Tibial nerve (tissue), 4 donors: ENCODE measurements around the gene ZBTB20. TPM values are rescaled to one million over a fixed set of nuclear protein-coding genes. Genes with fewer than 3 reads are reported as not detected.

ENCODE experiments used
- DNase-seq, 2 donors: peaks; one replicate each; pipeline ENCODE4 v3.0.0-alpha.2; 2019; ENCODE audit warnings: low spot score in 2 of 2
- H3K27ac ChIP-seq, 4 donors: fragments of 200-600 bp; sonication (generic) in 3 of 4; one replicate each; pipeline ENCODE4 v1.5.1; 2017 to 2019; ENCODE audit warnings: mild to moderate bottlenecking in 1 of 4
- H3K27me3 ChIP-seq, 2 donors: fragments of 200-600 bp; sonication (generic) in 1 of 2; one replicate each; pipeline versions ENCODE4 v1.5.1 to v1.6.0; 2017 to 2019
- H3K36me3 ChIP-seq, 3 donors: fragments of 200-600 bp; sonication (generic); one replicate each; pipeline ENCODE4 v1.5.1; 2018 to 2019
- H3K4me1 ChIP-seq, 4 donors: fragments of 200-600 bp; sonication (generic) in 3 of 4; one replicate each; pipeline ENCODE4 v1.5.1; 2017 to 2019
- H3K4me3 ChIP-seq, 4 donors: fragments of 200-600 bp; sonication (generic) in 3 of 4; one replicate each; pipeline ENCODE4 v1.5.1; 2017 to 2019; ENCODE audit warnings: mild to moderate bottlenecking in 1 of 4, moderate library complexity in 1 of 4
- H3K9me3 ChIP-seq, 4 donors: fragments of 200-600 bp; sonication (generic) in 3 of 4; one replicate each; pipeline ENCODE4 v1.5.1; 2017 to 2019
- CTCF ChIP-seq, 5 experiments: fragments of 200-600 bp in 3 of 5; fragments of 450-650 bp in 2 of 5; sonication (generic) in 3 of 5; IDR thresholded peaks; one replicate each; pipeline ENCODE4 v1.5.1; 2016 to 2019; ENCODE audit warnings: antibody characterized with exemption in 5 of 5, mild to moderate bottlenecking in 3 of 5, moderate library complexity in 2 of 5
- EP300 ChIP-seq, 2 donors: sonication (generic); formaldehyde crosslinking; IDR thresholded peaks; one replicate each; pipeline ENCODE4 v1.6.1; 2017; ENCODE audit warnings: antibody characterized with exemption in 2 of 2, mild to moderate bottlenecking in 1 of 2
- POLR2A ChIP-seq, 2 donors: fragments of 450-650 bp; IDR thresholded peaks; one replicate each; pipeline ENCODE4 v1.6.1; 2017; ENCODE audit warnings: antibody characterized with exemption in 2 of 2, mild to moderate bottlenecking in 2 of 2, moderate library complexity in 2 of 2
- WGBS, 2 donors: methylation state at CpG; one replicate each; pipeline ENCODE4 v1.1.5; 2018; 5-methylcytosine and 5-hydroxymethylcytosine counted together
- total RNA-seq, 4 donors: library from RNA; depleted of rRNA; stranded (reverse); fragments of >200 nt; gene quantifications; one replicate each; pipeline ENCODE4 v1.1.0, GENCODE V29; 2016

The ZBTB20 gene
- total RNA-seq, 4 donors from 2014 or later: 63.3 to 127 (median 102) TPM

GRCh38 chr3:115062009-115062408 is 85.1 kb downstream of the ZBTB20 start:
- Histone ChIP-seq H3K9me3 (no peaks in the 10 kb centered on the region), H3K36me3 (no peaks in the 10 kb centered on the region), H3K4me3 (no peak overlapping the region), H3K4me1 (peaks cover 0 to 36% (median 0%) of the 10 kb centered on the region in 4 donors), H3K27ac (peak overlapping the region in 3 of 4 donors; percentile 21 to 73 (median 65)), H3K27me3 (no peaks in the 10 kb centered on the region)
- TF ChIP-seq CTCF (IDR thresholded peaks at IDR 0.05) (no peak), POLR2A (IDR thresholded peaks at IDR 0.05) (no peak), EP300 (IDR thresholded peaks at IDR 0.05) (peak in 1 of 2 donors; percentile 71)
- no peak for DNase-seq
- 25 to 36% methylated on average over 2 of the region's 2 CpGs for WGBS, 2 donors

GRCh38 chr3:115052906-115053305 is 94.2 kb downstream of the ZBTB20 start:
- no peaks in the 10 kb centered on the region for H3K27me3 ChIP-seq
- peak overlapping the region in 3 of 4 donors; percentile 4 to 68 (median 42) for H3K27ac ChIP-seq
- H3K4me3 ChIP-seq: no peak overlapping the region
- no peaks in the 10 kb centered on the region for H3K9me3 ChIP-seq
- H3K36me3 ChIP-seq: no peaks in the 10 kb centered on the region
- WGBS, 2 donors: 33 to 39% methylated on average over 3 of the region's 3 CpGs
- peaks cover 0 to 22% (median 3%) of the 10 kb centered on the region in 4 donors for H3K4me1 ChIP-seq
- DNase-seq: no peak
- no peak for TF ChIP-seq POLR2A (IDR thresholded peaks at IDR 0.05)
- no peak for TF ChIP-seq EP300 (IDR thresholded peaks at IDR 0.05)
- TF ChIP-seq CTCF (IDR thresholded peaks at IDR 0.05): no peak

- peak overlapping the region in 1 of 4 donors; percentile 11 for H3K4me3 ChIP-seq
- peak overlapping the region in 3 of 4 donors; percentile 34 to 85 (median 80) for H3K27ac ChIP-seq
- 19 to 27% methylated on average over 3 of the region's 3 CpGs for WGBS, 2 donors
- no peaks in the 10 kb centered on the region for H3K36me3 ChIP-seq
- H3K9me3 ChIP-seq: no peaks in the 10 kb centered on the region
- DNase-seq: no peak
- H3K4me1 ChIP-seq: peaks cover 0 to 50% (median 7%) of the 10 kb centered on the region in 4 donors
- TF ChIP-seq EP300 (IDR thresholded peaks at IDR 0.05): no peak
- no peak for TF ChIP-seq POLR2A (IDR thresholded peaks at IDR 0.05)
- no peak for TF ChIP-seq CTCF (IDR thresholded peaks at IDR 0.05)
- H3K27me3 ChIP-seq: no peaks in the 10 kb centered on the region
Measured at GRCh38 chr3:115042351-115042750, 104.7 kb downstream of the ZBTB20 start.

- no peaks in the 10 kb centered on the region for H3K9me3 ChIP-seq
- TF ChIP-seq CTCF (IDR thresholded peaks at IDR 0.05): peak; percentile 29 to 74 (median 46)
- no peak for TF ChIP-seq EP300 (IDR thresholded peaks at IDR 0.05)
- TF ChIP-seq POLR2A (IDR thresholded peaks at IDR 0.05): no peak
- no peaks in the 10 kb centered on the region for H3K27me3 ChIP-seq
- H3K4me1 ChIP-seq: peaks cover 0 to 42% (median 7%) of the 10 kb centered on the region in 4 donors
- H3K36me3 ChIP-seq: no peaks in the 10 kb centered on the region
- no peak overlapping the region for H3K4me3 ChIP-seq
- WGBS, 2 donors: 47 to 51% methylated on average over 4 of the region's 4 CpGs
- H3K27ac ChIP-seq: peak overlapping the region in 2 of 4 donors; percentile 80 to 85
- peak; percentile 19 to 66 for DNase-seq
Measured at GRCh38 chr3:115040673-115041286, 106.3 kb downstream of the ZBTB20 start.

- H3K27me3 ChIP-seq: no peaks in the 10 kb centered on the region
- no peak for TF ChIP-seq POLR2A (IDR thresholded peaks at IDR 0.05)
- DNase-seq: no peak
- peak overlapping the region in 2 of 4 donors; percentile 41 to 80 for H3K27ac ChIP-seq
- H3K36me3 ChIP-seq: no peaks in the 10 kb centered on the region
- H3K4me3 ChIP-seq: no peak overlapping the region
- peaks cover 0 to 37% (median 7%) of the 10 kb centered on the region in 4 donors for H3K4me1 ChIP-seq
- no peaks in the 10 kb centered on the region for H3K9me3 ChIP-seq
Measured at GRCh38 chr3:115040246-115040645, 106.8 kb downstream of the ZBTB20 start.
